SK-N-MC (cell line): ENCODE data around the gene FRK.

ENCODE experiments used
- EZH2 ChIP-seq: fragments of 200-600 bp; sonication (generic); IDR thresholded peaks from one replicate; pipeline ENCODE4 v1.6.1; 2017; ENCODE audit warnings: antibody characterized with exemption
- POLR2AphosphoS5 ChIP-seq: IDR thresholded peaks from 2 replicates; pipeline ENCODE4 v1.6.1; 2012; ENCODE audit warnings: mild to moderate bottlenecking, low read depth, low read length, borderline replicate concordance

GRCh38 chr6:115901896-115902295 lies 158.8 kb downstream of the FRK start:
- no peak for TF ChIP-seq EZH2
- TF ChIP-seq POLR2AphosphoS5 = no peak
